ENCODE results near the gene SLC15A4. TPM values are rescaled to one million over a fixed set of nuclear protein-coding genes. Genes with fewer than 3 reads are reported as not detected.

SLC15A4 gene
- total and polyA plus RNA-seq, 2 of the 13 experiments (the other 11 are each of a cell fraction or from before 2014, with no cell fraction given): 17.3 to 22.7 TPM

DNA sequence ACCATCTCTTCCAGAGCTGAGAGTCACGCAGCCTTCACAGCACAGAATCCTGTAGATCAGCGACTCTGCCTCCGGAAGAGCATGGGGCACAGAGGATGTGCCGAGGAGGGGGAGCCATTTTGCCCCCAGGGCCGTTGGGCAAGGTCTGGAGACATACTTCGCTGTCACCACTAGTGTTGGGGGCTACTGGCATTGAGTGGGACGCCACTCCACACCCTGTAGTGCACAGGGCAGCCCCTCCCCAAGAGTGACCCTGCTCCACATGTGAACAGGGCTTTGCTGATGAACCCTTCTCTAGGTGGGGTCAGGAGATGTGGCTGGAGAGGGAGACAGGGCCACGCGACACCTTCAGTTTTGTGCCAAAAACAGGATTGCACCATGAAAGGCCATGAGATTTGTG lies 35.6 kb upstream of the SLC15A4 start:
- 80% methylated on average over 9 of the region's 9 CpGs for WGBS (ENCODE audit: low lambda C conversion rate)
- Histone ChIP-seq H3K36me3 (replicated peaks in 1 of 2; ENCODE audit: control insufficient read depth in 1 of 2, insufficient read depth in 2 of 2, low read length in 2 of 2) (no peaks in the 10 kb centered on the region), H3K79me2 (ENCODE audit: insufficient read depth, low read length) (no peaks in the 10 kb centered on the region), H3K9me3 (ENCODE audit: low read length) (no peaks in the 10 kb centered on the region), H3K27ac (ENCODE audit: extremely low read length, insufficient read depth, low read length) (no peak overlapping the region), H3K27me3 (ENCODE audit: control insufficient read depth in 1 of 2, insufficient read depth in 2 of 2, low read length in 2 of 2) (peaks cover 0 to 7% of the 10 kb centered on the region in 2 experiments; a peak in 2 of 5 replicates), H2AFZ (ENCODE audit: low read length) (no peak overlapping the region), H3K4me1 (ENCODE audit: insufficient read depth, low read length) (peaks cover 36% of the 10 kb centered on the region), H3K4me2 (ENCODE audit: low read depth, low read length) (no peak overlapping the region), H3K9ac (ENCODE audit: insufficient read depth, low read depth, low read length) (no peak overlapping the region), H3K4me3 (replicated peaks in 1 of 3; ENCODE audit: insufficient read depth in 1 of 3, low read depth in 2 of 3, low read length in 3 of 3) (no peak overlapping the region), H4K20me1 (ENCODE audit: insufficient read depth, low read length) (no peaks in the 10 kb centered on the region)
- no TSS peak for BruUV-seq (replicated peaks)
- in situ Hi-C loops (cut with HindIII; ENCODE audit: extremely low pct_ligation_motif_present, low pct_unique_long_range_greater_than_20kb) (no loop called here), intact Hi-C loops (cut with micrococcal nuclease; ENCODE audit: unreplicated experiment) (no loop called here)
- DNase-seq (ENCODE audit: low spot score) (no peak), FAIRE-seq (no peak), ATAC-seq (no peak)
- ChIA-PET POLR2A (no interaction called here), CTCF (ENCODE audit: low intra/inter-chr PET ratio, low total read pairs) (no interaction called here)
- TF ChIP-seq, protein P1, sequence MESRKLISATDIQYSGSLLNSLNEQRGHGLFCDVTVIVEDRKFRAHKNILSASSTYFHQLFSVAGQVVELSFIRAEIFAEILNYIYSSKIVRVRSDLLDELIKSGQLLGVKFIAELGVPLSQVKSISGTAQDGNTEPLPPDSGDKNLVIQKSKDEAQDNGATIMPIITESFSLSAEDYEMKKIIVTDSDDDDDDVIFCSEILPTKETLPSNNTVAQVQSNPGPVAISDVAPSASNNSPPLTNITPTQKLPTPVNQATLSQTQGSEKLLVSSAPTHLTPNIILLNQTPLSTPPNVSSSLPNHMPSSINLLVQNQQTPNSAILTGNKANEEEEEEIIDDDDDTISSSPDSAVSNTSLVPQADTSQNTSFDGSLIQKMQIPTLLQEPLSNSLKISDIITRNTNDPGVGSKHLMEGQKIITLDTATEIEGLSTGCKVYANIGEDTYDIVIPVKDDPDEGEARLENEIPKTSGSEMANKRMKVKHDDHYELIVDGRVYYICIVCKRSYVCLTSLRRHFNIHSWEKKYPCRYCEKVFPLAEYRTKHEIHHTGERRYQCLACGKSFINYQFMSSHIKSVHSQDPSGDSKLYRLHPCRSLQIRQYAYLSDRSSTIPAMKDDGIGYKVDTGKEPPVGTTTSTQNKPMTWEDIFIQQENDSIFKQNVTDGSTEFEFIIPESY (CRISPR knock-in tag; IDR thresholded peaks at IDR 0.05): no peak
- TF ChIP-seq, protein P2, sequence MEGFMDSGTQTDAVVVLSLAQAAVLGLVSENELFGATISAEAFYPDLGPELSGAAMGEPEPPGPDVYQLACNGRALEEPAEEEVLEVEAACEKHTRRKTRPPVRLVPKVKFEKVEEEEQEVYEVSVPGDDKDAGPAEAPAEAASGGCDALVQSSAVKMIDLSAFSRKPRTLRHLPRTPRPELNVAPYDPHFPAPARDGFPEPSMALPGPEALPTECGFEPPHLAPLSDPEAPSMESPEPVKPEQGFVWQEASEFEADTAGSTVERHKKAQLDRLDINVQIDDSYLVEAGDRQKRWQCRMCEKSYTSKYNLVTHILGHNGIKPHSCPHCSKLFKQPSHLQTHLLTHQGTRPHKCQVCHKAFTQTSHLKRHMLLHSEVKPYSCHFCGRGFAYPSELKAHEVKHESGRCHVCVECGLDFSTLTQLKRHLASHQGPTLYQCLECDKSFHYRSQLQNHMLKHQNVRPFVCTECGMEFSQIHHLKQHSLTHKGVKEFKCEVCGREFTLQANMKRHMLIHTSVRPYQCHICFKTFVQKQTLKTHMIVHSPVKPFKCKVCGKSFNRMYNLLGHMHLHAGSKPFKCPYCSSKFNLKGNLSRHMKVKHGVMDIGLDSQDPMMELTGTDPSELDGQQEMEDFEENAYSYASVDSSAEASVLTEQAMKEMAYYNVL (CRISPR knock-in tag; IDR thresholded peaks at IDR 0.05; ENCODE audit: borderline replicate concordance): no peak
- TF ChIP-seq SP2 (CRISPR knock-in tag; IDR thresholded peaks at IDR 0.05): no peak
- TF ChIP-seq NR1H2 (CRISPR knock-in tag; IDR thresholded peaks at IDR 0.05; ENCODE audit: borderline replicate concordance, low read depth): no peak
- TF ChIP-seq, protein P3, sequence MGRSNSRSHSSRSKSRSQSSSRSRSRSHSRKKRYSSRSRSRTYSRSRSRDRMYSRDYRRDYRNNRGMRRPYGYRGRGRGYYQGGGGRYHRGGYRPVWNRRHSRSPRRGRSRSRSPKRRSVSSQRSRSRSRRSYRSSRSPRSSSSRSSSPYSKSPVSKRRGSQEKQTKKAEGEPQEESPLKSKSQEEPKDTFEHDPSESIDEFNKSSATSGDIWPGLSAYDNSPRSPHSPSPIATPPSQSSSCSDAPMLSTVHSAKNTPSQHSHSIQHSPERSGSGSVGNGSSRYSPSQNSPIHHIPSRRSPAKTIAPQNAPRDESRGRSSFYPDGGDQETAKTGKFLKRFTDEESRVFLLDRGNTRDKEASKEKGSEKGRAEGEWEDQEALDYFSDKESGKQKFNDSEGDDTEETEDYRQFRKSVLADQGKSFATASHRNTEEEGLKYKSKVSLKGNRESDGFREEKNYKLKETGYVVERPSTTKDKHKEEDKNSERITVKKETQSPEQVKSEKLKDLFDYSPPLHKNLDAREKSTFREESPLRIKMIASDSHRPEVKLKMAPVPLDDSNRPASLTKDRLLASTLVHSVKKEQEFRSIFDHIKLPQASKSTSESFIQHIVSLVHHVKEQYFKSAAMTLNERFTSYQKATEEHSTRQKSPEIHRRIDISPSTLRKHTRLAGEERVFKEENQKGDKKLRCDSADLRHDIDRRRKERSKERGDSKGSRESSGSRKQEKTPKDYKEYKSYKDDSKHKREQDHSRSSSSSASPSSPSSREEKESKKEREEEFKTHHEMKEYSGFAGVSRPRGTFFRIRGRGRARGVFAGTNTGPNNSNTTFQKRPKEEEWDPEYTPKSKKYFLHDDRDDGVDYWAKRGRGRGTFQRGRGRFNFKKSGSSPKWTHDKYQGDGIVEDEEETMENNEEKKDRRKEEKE (IDR thresholded peaks at IDR 0.05): no peak
- TF ChIP-seq NFE2L1 (CRISPR knock-in tag; IDR thresholded peaks at IDR 0.05; ENCODE audit: borderline replicate concordance): no peak
- TF ChIP-seq, protein P4, sequence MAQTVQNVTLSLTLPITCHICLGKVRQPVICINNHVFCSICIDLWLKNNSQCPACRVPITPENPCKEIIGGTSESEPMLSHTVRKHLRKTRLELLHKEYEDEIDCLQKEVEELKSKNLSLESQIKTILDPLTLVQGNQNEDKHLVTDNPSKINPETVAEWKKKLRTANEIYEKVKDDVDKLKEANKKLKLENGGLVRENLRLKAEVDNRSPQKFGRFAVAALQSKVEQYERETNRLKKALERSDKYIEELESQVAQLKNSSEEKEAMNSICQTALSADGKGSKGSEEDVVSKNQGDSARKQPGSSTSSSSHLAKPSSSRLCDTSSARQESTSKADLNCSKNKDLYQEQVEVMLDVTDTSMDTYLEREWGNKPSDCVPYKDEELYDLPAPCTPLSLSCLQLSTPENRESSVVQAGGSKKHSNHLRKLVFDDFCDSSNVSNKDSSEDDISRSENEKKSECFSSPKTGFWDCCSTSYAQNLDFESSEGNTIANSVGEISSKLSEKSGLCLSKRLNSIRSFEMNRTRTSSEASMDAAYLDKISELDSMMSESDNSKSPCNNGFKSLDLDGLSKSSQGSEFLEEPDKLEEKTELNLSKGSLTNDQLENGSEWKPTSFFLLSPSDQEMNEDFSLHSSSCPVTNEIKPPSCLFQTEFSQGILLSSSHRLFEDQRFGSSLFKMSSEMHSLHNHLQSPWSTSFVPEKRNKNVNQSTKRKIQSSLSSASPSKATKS (CRISPR knock-in tag; IDR thresholded peaks at IDR 0.05): no peak
- no peak for TF ChIP-seq ZBTB7B (CRISPR knock-in tag; IDR thresholded peaks at IDR 0.05)
